ENCODE results near the gene H2BK1.

The H2BK1 gene

DNA sequence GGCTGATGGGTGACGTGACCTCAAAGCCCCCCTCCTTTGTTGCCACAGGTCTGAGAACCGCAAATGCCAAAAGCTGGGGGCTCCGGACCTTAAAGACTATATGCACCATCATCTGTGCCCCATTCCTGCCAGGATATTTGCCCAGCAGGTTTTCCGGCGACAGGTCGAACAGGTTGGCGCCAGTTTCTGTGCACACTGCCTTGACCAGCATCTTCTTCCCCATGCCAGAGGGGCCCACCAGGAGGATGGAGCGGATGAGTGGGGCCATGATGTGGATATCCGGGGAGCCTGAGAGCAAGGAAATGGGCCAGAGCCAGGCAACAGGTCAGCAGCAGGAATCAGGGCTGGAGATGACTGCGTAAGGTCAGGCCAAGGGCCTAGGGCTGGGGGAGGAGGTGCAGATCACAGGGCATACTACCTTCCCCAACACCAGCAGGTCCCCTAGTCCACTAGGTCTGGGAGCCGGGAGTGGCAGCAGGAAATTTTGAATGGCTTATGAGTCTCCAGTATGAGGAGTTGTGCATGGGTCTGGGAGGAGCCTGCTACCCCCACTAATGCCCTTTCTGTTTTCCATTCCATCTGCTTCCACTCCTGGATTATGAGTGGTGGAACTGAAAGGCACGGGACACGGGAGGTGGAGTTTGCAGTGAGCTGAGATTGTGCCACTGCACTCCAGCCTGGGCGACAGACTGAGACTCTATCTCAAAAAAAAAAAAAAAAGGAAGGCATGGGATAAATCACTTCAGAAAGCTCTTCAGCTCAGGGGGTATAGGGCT lies 16.9 kb downstream of the H2BK1 start:
- no peak for FAIRE-seq

DNA sequence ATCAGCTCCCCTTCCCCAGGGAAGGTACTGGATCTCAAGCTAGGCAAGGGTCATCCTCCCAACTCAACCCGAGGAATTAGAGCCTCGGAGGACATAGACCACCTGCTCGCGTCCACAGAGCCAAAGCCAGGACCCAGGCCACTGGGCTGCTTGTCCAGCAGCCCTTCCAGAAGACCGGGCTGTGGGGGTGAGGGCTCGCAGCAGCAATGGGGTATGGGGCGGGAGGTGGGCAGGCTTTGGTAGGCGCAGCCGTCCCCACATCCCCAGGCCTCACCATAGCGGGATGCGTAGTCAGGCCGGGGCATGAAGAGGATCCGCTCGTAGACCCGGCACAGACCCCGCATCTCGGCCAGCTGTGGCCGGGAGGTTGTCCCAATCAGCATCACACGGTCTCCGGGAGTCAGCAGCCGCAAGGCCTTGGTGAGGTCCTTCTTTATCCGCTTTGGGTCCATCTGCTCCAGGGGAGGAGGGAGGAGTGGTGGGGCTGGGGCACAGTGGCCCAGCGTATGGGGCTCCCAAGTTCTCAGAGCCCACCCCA lies 18.2 kb downstream of the H2BK1 start:
- DNase-seq (ENCODE audit: insufficient read length, low spot score) (no peak), FAIRE-seq (no peak)
- TF ChIP-seq, protein P1, sequence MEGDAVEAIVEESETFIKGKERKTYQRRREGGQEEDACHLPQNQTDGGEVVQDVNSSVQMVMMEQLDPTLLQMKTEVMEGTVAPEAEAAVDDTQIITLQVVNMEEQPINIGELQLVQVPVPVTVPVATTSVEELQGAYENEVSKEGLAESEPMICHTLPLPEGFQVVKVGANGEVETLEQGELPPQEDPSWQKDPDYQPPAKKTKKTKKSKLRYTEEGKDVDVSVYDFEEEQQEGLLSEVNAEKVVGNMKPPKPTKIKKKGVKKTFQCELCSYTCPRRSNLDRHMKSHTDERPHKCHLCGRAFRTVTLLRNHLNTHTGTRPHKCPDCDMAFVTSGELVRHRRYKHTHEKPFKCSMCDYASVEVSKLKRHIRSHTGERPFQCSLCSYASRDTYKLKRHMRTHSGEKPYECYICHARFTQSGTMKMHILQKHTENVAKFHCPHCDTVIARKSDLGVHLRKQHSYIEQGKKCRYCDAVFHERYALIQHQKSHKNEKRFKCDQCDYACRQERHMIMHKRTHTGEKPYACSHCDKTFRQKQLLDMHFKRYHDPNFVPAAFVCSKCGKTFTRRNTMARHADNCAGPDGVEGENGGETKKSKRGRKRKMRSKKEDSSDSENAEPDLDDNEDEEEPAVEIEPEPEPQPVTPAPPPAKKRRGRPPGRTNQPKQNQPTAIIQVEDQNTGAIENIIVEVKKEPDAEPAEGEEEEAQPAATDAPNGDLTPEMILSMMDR (IDR thresholded peaks at IDR 0.05; ENCODE audit: insufficient read depth, missing control alignments), result no peak

More for the DNA sequence above, 16.9 kb downstream of the H2BK1 start:
- TF ChIP-seq, protein P1 (IDR thresholded peaks at IDR 0.05; ENCODE audit: insufficient read depth, missing control alignments), result no peak
- DNase-seq (ENCODE audit: insufficient read length, low spot score), result no peak

DNA sequence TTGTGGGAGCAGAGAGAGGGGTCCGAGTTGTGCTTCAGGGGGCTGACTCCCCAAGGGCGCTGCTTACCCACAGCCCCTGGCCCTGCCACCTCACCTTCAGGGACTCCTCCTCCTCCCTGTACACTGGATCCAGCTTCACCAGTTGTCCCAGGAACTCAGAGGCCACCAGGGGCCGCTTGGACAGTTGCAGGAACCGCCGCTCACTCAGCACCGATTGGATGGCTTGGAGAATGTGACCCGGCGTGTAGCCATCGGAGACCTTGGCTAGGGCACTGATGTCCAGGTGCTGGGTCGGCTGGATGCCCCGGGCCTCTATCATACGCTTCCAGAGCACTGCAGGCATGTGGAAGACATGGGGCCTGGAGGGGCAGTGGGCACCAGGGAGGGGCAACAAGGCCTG lies 18.7 kb downstream of the H2BK1 start:
- FAIRE-seq (no peak), DNase-seq (ENCODE audit: insufficient read length, low spot score) (no peak)
- TF ChIP-seq, protein P1 (IDR thresholded peaks at IDR 0.05; ENCODE audit: insufficient read depth, missing control alignments), result no peak

DNA sequence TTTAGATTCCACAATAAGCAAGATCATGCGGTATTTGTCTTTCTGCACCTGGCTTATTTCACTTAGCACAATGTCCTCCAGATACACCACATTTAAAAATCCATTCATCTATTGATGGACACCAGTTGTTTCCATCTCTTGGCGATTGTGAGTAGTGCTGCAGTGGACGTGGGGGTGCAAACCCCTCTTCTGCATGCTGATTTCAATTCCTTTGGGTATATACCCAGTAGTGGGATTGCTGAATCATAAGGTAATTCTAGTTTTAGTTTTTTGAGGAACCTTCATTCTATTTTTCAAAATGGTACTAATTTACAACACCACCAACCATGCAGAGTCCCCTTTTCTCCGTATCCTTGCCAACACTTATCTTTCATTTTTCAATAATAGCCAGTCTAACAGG lies 21.2 kb downstream of the H2BK1 start:
- no peak for DNase-seq (ENCODE audit: insufficient read length, low spot score)
- no peak for FAIRE-seq
- TF ChIP-seq, protein P1 (IDR thresholded peaks at IDR 0.05; ENCODE audit: insufficient read depth, missing control alignments), result no peak

DNA sequence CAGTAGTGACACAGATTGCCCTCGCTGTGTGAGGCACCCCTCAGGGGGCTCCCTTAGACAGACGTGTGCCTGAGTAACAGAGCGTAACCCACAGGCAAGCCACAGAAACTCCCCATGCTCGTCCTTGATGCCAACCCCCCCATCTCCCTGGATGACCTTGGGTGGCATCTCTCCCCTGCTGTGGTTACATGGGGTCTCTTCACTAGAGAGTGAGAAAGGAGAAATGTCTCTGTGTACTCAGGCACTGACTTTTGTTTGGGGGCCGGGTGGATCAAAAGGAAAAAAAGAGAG lies 22.1 kb downstream of the H2BK1 start:
- DNase-seq (ENCODE audit: insufficient read length, low spot score) (no peak), FAIRE-seq (no peak)
- TF ChIP-seq, protein P1 (IDR thresholded peaks at IDR 0.05; ENCODE audit: insufficient read depth, missing control alignments), result no peak

DNA sequence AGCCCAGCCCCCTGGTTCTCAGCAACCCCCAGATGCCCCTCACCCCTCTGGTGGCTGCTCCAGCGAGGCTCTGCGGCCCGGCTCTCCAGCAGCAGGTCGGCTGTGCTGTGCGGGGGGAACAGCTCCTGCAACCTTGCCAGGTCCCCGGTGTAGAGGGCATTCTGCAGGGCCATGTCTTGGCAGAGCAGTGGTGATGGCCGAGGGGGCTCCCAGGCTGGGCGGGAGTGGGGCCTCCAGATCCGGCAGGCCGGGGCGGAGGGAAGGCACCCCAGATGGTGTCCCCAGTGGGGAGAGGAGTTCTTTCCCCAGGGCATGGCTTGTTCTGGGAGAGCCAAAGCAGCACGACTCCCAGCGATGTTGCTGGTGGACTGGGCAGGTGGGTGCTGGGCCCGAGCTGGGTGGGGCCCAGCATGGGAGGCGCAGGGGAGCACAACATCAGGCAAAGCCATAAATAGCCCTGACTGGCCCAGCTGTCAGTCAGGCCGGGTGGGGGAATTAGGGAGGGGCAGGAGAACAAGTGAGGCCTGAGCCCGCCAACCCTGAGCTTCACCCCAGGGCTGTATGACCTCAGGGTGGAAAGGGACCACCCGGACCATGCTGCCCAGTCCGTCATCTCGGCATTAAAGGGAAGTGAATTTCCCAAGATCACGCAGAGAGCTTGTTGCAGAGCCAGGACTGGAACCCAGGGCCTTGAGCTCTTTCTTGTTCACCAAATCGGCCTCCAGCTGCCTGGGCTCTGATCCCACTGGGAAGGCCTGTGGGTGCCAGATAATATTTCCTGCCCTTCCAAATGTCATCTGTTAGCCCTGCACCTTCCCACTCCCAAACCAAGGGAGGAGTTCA lies 22.7 kb downstream of the H2BK1 start:
- DNase-seq (ENCODE audit: insufficient read length, low spot score) (no peak), FAIRE-seq (no peak)
- TF ChIP-seq, protein P1 (IDR thresholded peaks at IDR 0.05; ENCODE audit: insufficient read depth, missing control alignments), result no peak
